ENCODE measurements around the gene PACS1.

PACS1 gene

DNA sequence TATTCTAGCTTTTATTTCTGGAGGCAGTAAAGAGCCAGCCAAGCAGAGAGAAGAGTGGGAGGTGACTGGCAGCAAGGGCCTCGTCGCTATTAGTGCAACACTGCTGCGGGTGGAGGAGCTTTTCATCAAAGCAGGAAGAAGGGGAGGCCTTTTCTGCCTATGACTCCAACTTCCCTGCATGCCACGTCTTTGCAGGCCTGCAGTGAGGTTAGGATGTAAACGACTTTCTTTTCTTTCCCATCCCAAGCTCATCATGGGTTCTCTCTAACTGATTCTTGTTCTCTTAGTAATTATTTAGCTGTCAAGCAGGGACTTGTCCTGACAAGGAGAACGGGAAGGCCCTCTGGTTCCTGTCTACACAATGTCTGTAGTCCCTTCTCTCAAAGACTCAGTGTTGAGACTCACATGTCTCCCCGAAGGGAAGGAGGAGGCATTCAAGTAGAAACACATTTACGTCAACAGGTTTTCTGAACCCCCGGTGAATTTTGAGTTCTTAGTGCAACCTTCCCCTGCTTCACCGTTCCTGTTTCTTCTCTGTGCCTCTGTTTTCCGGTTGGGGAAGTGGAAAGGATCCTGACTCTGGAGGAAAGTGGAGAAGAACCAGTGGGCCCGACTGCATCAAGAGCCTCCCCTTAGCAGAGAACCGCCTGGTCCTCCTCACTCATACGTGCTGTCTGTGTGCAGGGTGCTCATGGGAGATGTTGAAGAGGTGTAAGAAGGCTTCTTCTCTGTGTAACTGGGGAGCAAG lies 56.9 kb downstream of the PACS1 start:
- H3K4me3 ChIP-seq (ENCODE audit: low read depth, low read length): no peak overlapping the region
- TF ChIP-seq, protein P1, sequence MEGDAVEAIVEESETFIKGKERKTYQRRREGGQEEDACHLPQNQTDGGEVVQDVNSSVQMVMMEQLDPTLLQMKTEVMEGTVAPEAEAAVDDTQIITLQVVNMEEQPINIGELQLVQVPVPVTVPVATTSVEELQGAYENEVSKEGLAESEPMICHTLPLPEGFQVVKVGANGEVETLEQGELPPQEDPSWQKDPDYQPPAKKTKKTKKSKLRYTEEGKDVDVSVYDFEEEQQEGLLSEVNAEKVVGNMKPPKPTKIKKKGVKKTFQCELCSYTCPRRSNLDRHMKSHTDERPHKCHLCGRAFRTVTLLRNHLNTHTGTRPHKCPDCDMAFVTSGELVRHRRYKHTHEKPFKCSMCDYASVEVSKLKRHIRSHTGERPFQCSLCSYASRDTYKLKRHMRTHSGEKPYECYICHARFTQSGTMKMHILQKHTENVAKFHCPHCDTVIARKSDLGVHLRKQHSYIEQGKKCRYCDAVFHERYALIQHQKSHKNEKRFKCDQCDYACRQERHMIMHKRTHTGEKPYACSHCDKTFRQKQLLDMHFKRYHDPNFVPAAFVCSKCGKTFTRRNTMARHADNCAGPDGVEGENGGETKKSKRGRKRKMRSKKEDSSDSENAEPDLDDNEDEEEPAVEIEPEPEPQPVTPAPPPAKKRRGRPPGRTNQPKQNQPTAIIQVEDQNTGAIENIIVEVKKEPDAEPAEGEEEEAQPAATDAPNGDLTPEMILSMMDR (IDR thresholded peaks at IDR 0.05; ENCODE audit: insufficient read depth, low read length, missing control alignments): peak; percentile 5
- POLR2A ChIA-PET: interaction anchor here (0.6 to 1.1 kb wide), 4 partner anchors 14 to 112 kb away, joined by 3 read pairs; no protein-coding TSS in a partner anchor
- DNase-seq (ENCODE audit: low read depth, low spot score): peak; percentile 41
- CTCF ChIA-PET: interaction anchor here (0.7 to 4.3 kb wide), 6 partner anchors 11 to 82 kb away, joined by 4 to 22 read pairs (median 5); no protein-coding TSS in a partner anchor

DNA sequence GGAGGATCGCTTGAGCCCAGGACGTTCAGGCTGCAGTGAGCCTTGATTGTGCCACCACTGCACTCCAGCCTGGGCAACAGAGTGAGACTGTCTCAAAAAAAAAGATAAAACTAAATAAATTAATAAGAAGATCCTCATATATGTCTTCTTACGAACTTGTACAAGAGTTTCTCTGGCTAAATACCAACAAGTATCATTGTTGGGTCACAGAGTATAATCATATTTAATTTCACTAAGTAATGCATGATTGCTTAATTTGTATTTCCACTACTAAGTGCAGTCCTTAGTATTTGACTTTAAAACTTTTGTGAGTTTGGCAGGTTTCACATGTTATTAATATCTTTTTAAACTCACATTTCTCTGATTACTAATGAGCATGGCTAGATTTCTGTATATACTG lies 60.9 kb downstream of the PACS1 start:
- TF ChIP-seq, protein P1 (IDR thresholded peaks at IDR 0.05; ENCODE audit: insufficient read depth, low read length, missing control alignments): no peak
- no peak overlapping the region for H3K4me3 ChIP-seq (ENCODE audit: low read depth, low read length)
- ChIA-PET CTCF (interaction anchor here (1.2 to 1.7 kb wide), 2 partner anchors 62 to 92 kb away, joined by 3 to 6 read pairs; no protein-coding TSS in a partner anchor), POLR2A (no interaction called here)
- no peak for DNase-seq (ENCODE audit: low read depth, low spot score)

GRCh38 chr11:66131937-66132632 lies 62.0 kb downstream of the PACS1 start:
- POLR2A ChIA-PET: no interaction called here
- CTCF ChIA-PET: interaction anchor here (1.2 to 5.5 kb wide), 3 partner anchors 12 to 91 kb away, joined by 3 to 60 read pairs (median 9); partner anchors contain the start of gene PACS1
- TF ChIP-seq, protein P1 (IDR thresholded peaks at IDR 0.05; ENCODE audit: insufficient read depth, low read length, missing control alignments): no peak

DNA sequence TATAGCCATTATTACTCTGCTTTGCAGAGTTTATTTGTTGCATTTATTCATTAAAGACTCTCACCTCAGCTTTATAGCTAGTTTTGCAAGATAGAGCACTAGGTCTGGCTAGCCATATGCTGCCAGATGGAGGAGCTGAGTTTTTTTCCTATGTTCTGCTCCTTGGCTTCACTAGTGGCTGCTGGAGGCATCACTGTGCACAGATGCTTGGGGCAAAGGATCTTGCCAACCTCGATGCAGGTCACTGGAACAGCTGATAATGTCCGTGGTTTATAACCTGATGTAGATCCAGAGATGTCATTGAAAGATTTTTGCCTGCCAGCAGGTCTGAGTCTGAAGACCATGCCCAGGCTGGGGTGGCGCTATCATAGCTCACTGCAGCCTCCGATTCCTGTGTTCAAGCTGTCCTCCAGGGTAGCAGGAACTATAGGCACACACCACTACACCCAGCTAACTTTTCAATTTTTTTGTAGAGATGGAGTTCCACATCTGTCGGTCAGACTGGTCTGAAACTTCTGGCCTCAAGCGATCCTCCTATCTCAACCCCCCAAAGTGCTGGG lies 63.2 kb downstream of the PACS1 start:
- TF ChIP-seq, protein P1 (IDR thresholded peaks at IDR 0.05; ENCODE audit: insufficient read depth, low read length, missing control alignments): no peak
- DNase-seq (ENCODE audit: low read depth, low spot score): no peak
- CTCF ChIA-PET: interaction anchor here (0.6 to 5.5 kb wide), 11 partner anchors 9 to 89 kb away, joined by 3 to 60 read pairs (median 5); partner anchors contain the start of gene PACS1
- POLR2A ChIA-PET: no interaction called here
- no peak overlapping the region for H3K4me3 ChIP-seq (ENCODE audit: low read depth, low read length)

More at GRCh38 chr11:66131937-66132632, 62.0 kb downstream of the PACS1 start:
- no peak for DNase-seq (ENCODE audit: low read depth, low spot score)
- H3K4me3 ChIP-seq (ENCODE audit: low read depth, low read length): no peak overlapping the region

- CTCF ChIA-PET: interaction anchor here (0.8 to 5.5 kb wide), 7 partner anchors 12 to 115 kb away, joined by 3 to 60 read pairs (median 5); partner anchors contain the start of gene PACS1
- POLR2A ChIA-PET: no interaction called here
- TF ChIP-seq, protein P1 (IDR thresholded peaks at IDR 0.05; ENCODE audit: insufficient read depth, low read length, missing control alignments): no peak
- DNase-seq (ENCODE audit: low read depth, low spot score): no peak
- no peak overlapping the region for H3K4me3 ChIP-seq (ENCODE audit: low read depth, low read length)
Observed at GRCh38 chr11:66136752-66137123, 66.7 kb downstream of the PACS1 start.
